Sigmoid colon (tissue), 7 donors: ENCODE results near the gene ULK3. TPM values are rescaled to one million over a fixed set of nuclear protein-coding genes. Genes with fewer than 3 reads are reported as not detected.

ENCODE experiments used
- DNase-seq: peaks from one replicate; pipeline ENCODE4 v3.0.0-alpha.2; 2019
- H3K27ac ChIP-seq, 4 donors: fragments of 200-600 bp; sonication (generic); one replicate each; pipeline ENCODE4 v1.5.1; 2016 to 2019; ENCODE audit warnings: mild to moderate bottlenecking in 1 of 4
- H3K27me3 ChIP-seq, 3 donors: fragments of 200-600 bp; sonication (generic); one replicate each; pipeline ENCODE4 v1.5.1; 2019; ENCODE audit warnings: mild to moderate bottlenecking in 1 of 3
- H3K36me3 ChIP-seq, 4 donors: fragments of 200-600 bp; sonication (generic); one replicate each; pipeline ENCODE4 v1.5.1; 2016 to 2019
- H3K4me1 ChIP-seq, 4 donors: fragments of 200-600 bp; sonication (generic); one replicate each; pipeline ENCODE4 v1.5.1; 2017 to 2019
- H3K4me3 ChIP-seq, 4 donors: fragments of 200-600 bp; sonication (generic); one replicate each; pipeline ENCODE4 v1.5.1; 2017 to 2019; ENCODE audit warnings: mild to moderate bottlenecking in 2 of 4, moderate library complexity in 1 of 4
- H3K9me3 ChIP-seq, 4 donors: fragments of 200-600 bp in 3 of 4; sonication (generic) in 3 of 4; one replicate each; pipeline versions ENCODE4 v1.5.1 to v1.6.1; 2013 to 2019
- EP300 ChIP-seq, 4 donors: sonication (generic); formaldehyde crosslinking; IDR thresholded peaks; one replicate each; pipeline ENCODE4 v1.6.1; 2017; ENCODE audit warnings: antibody characterized with exemption in 4 of 4
- POLR2A ChIP-seq, 2 donors: fragments of 450-650 bp; IDR thresholded peaks; one replicate each; pipeline ENCODE4 v1.6.1; 2016; ENCODE audit warnings: antibody characterized with exemption in 2 of 2, mild to moderate bottlenecking in 2 of 2, moderate library complexity in 2 of 2
- POLR2AphosphoS5 ChIP-seq, 4 donors: sonication (generic); formaldehyde crosslinking; IDR thresholded peaks; one replicate each; pipeline ENCODE4 v1.6.1; 2017; ENCODE audit warnings: antibody characterized with exemption in 4 of 4
- whole genome bisulfite sequencing, 2 donors: extraction: QIAGEN DNeasy Blood & Tissue Kit; methylation state at CpG; one replicate each; pipeline ENCODE4 v1.1.7; 2013; 5-methylcytosine and 5-hydroxymethylcytosine counted together
- intact Hi-C: fragments of 100-400 bp; cut with DNase I; formaldehyde crosslinking; loops from one replicate; pipeline ENCODE4 v1.15.1; 2023
- polyA plus RNA-seq, 3 donors: library from polyadenylated mRNA; stranded (reverse); fragments of 200-250 nt; gene quantifications; one replicate each; pipeline ENCODE4 v1.2.3, GENCODE V29; 2013
- total RNA-seq, 4 donors: library from RNA; depleted of rRNA; stranded (reverse); fragments of >200 nt; gene quantifications; one replicate each; pipeline ENCODE4 v1.1.0, GENCODE V29; 2016
- TF ChIP-seq, protein P1 (sequence below), 4 experiments: fragments of 450-650 bp in 3 of 4; fragments of 200-600 bp in 1 of 4; IDR thresholded peaks; one replicate each; pipeline ENCODE4 v1.5.1; 2016 to 2019; ENCODE audit warnings: antibody characterized with exemption in 4 of 4, mild to moderate bottlenecking in 3 of 4, moderate library complexity in 2 of 4
- donor health status: healthy with polysubstance abuse.
- donor health status: Bipolar disorder and iron deficiency.
- donor health status: healthy.

The ULK3 gene
- total and polyA plus RNA-seq, 7 donors, result 21.1 to 48.6 (median 46.8) TPM

DNA sequence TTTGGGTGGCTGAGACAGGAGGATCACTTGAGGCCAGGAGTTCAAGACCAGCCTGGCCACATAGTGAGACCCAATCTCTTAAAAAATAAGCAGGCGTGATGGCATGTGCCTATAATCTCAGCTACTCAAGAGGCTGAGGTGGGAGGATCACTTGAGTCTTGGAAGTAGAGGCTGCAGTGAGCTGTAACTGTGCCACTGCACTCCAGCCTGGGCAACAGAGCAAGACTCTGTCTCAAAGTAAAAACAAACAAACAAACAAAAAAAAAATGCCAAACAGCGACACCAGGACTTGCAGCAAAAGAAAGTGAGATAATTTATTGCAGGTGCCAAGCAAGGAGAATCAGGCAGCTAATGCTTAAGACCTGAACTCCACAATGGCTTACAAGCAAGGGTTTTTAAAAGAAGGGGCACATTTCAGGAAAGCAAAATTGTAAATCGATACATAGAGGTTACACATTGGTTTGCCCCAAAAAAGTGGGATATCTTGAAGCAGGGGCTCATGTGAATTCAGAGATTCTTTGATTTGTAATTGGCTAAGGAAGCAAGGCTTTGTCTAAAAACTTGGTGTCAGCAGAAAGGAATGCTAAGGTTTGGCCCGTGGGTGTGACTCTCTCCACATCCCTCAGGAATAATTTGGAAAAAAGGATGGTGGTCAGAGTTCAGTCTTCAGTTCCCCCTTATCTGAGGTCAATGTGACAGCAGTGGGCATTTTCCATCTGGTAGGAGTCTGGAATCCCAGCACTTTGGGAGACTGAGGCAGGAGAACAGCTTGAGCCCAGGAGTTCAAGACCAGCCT, 41.7 kb upstream of the ULK3 start:
- H3K9me3 ChIP-seq, result no peaks in the 10 kb centered on the region
- intact Hi-C loops, result no loop called here
- H3K27ac ChIP-seq, result no peak overlapping the region
- 88% methylated on average over 4 of the region's 4 CpGs for WGBS, 2 donors
- no peaks in the 10 kb centered on the region for H3K27me3 ChIP-seq
- DNase-seq, result no peak
- H3K4me1 ChIP-seq, result peaks cover 0 to 13% (median 10%) of the 10 kb centered on the region in 4 donors
- H3K4me3 ChIP-seq, result no peak overlapping the region
- H3K36me3 ChIP-seq, result no peaks in the 10 kb centered on the region
- TF ChIP-seq, protein P1, sequence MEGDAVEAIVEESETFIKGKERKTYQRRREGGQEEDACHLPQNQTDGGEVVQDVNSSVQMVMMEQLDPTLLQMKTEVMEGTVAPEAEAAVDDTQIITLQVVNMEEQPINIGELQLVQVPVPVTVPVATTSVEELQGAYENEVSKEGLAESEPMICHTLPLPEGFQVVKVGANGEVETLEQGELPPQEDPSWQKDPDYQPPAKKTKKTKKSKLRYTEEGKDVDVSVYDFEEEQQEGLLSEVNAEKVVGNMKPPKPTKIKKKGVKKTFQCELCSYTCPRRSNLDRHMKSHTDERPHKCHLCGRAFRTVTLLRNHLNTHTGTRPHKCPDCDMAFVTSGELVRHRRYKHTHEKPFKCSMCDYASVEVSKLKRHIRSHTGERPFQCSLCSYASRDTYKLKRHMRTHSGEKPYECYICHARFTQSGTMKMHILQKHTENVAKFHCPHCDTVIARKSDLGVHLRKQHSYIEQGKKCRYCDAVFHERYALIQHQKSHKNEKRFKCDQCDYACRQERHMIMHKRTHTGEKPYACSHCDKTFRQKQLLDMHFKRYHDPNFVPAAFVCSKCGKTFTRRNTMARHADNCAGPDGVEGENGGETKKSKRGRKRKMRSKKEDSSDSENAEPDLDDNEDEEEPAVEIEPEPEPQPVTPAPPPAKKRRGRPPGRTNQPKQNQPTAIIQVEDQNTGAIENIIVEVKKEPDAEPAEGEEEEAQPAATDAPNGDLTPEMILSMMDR (IDR thresholded peaks at IDR 0.05), result no peak
- TF ChIP-seq POLR2A (IDR thresholded peaks at IDR 0.05), result no peak
- TF ChIP-seq POLR2AphosphoS5 (IDR thresholded peaks at IDR 0.05), result no peak
- TF ChIP-seq EP300 (IDR thresholded peaks at IDR 0.05), result no peak

GRCh38 chr15:74882528-74882927, 39.6 kb upstream of the ULK3 start:
- no peak overlapping the region for H3K4me3 ChIP-seq
- WGBS, 2 donors, result 96% methylated on average over 6 of the region's 6 CpGs

DNA sequence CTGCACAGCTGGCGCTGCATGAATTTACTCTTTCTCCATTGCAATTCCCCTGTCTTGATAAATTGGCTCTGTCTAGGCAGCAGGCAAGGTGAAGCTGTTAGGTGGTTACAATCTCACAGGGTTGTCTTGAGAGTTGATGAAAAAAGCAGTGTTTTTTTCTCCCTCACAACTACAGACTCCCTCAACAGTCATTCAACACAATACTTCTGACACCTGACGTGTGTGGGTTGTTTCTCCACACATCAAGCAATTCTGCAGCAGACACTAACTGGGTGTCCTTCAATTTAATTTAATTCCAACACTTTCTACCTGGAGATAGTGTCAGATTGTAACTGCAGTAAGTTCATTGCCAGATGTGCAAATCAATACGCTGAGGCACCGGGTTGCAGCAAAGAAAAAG, 35.3 kb upstream of the ULK3 start:
- DNase-seq, result no peak
- TF ChIP-seq, protein P1 (IDR thresholded peaks at IDR 0.05), result no peak
- TF ChIP-seq POLR2AphosphoS5 (IDR thresholded peaks at IDR 0.05), result no peak
- TF ChIP-seq EP300 (IDR thresholded peaks at IDR 0.05), result no peak
- no peak for TF ChIP-seq POLR2A (IDR thresholded peaks at IDR 0.05)
- intact Hi-C loops, result no loop called here
- 81 to 95% methylated on average over 4 of the region's 4 CpGs for WGBS, 2 donors
- H3K4me1 ChIP-seq, result peaks cover 0 to 7% (median 3%) of the 10 kb centered on the region in 4 donors
- H3K36me3 ChIP-seq, result no peaks in the 10 kb centered on the region
- no peaks in the 10 kb centered on the region for H3K27me3 ChIP-seq
- H3K27ac ChIP-seq, result no peak overlapping the region
- no peaks in the 10 kb centered on the region for H3K9me3 ChIP-seq
- H3K4me3 ChIP-seq, result no peak overlapping the region

More at GRCh38 chr15:74882528-74882927, 39.6 kb upstream of the ULK3 start:
- Histone ChIP-seq H3K36me3 (no peaks in the 10 kb centered on the region), H3K4me1 (no peaks in the 10 kb centered on the region), H3K9me3 (no peaks in the 10 kb centered on the region), H3K27me3 (no peaks in the 10 kb centered on the region), H3K27ac (no peak overlapping the region)
- DNase-seq, result no peak
- TF ChIP-seq, protein P1 (IDR thresholded peaks at IDR 0.05), result no peak
- TF ChIP-seq EP300 (IDR thresholded peaks at IDR 0.05) (no peak), POLR2AphosphoS5 (IDR thresholded peaks at IDR 0.05) (no peak), POLR2A (IDR thresholded peaks at IDR 0.05) (no peak)
- intact Hi-C loops, result no loop called here

- WGBS, 2 donors, result 21 to 41% methylated on average over 16 of the region's 16 CpGs
- H3K9me3 ChIP-seq, result no peaks in the 10 kb centered on the region
- H3K4me1 ChIP-seq, result peaks cover 0 to 46% (median 39%) of the 10 kb centered on the region in 4 donors
- peak overlapping the region; percentile 57 to 74 (median 64) for H3K4me3 ChIP-seq
- DNase-seq, result no peak
- H3K27ac ChIP-seq, result peak overlapping the region; percentile 85 to 94 (median 88)
- TF ChIP-seq EP300 (IDR thresholded peaks at IDR 0.05), result no peak
- no peak for TF ChIP-seq POLR2A (IDR thresholded peaks at IDR 0.05)
- no peak for TF ChIP-seq POLR2AphosphoS5 (IDR thresholded peaks at IDR 0.05)
- TF ChIP-seq, protein P1 (IDR thresholded peaks at IDR 0.05), result no peak
- H3K27me3 ChIP-seq, result no peaks in the 10 kb centered on the region
- intact Hi-C loops, result loop anchor here (5.0 kb wide), 1 partner anchor 33 kb away; the partner anchor contains the start of gene FAM219B
- H3K36me3 ChIP-seq, result peaks cover 0 to 4% (median 0%) of the 10 kb centered on the region in 4 donors
These were observed 30.9 kb upstream of the ULK3 start for GRCh38 chr15:74873756-74874424.
